Renal cortical epithelial cell (primary cell): ENCODE results near the gene CCDC192. TPM values are rescaled to one million over a fixed set of nuclear protein-coding genes. Genes with fewer than 3 reads are reported as not detected.

Experiments used
- DNase-seq: peaks from one replicate; pipeline ENCODE4 v3.0.0-alpha.2; 2011; ENCODE audit warnings: low read depth
- total RNA-seq: library from RNA; depleted of rRNA; stranded (reverse); fragments of >200 nt; gene quantifications from 2 replicates; pipeline ENCODE4 v1.2.3, GENCODE V29; 2014

CCDC192 gene
- total RNA-seq, 1 donor from 2014 or later: not detected

GRCh38 chr5:127980843-127981242, 277.7 kb downstream of the CCDC192 start:
- DNase-seq: no peak

GRCh38 chr5:127981498-127981897, 278.3 kb downstream of the CCDC192 start:
- DNase-seq: no peak

- DNase-seq: no peak
These were observed 282.7 kb downstream of the CCDC192 start for GRCh38 chr5:127985811-127986325.

- DNase-seq: no peak
These were observed 284.4 kb downstream of the CCDC192 start for GRCh38 chr5:127987354-127988145.

GRCh38 chr5:127988146-127988760, 285.1 kb downstream of the CCDC192 start:
- peak; percentile 80 for DNase-seq

Other genes with a start within 250 kb of the CCDC192 start
- gene PRRC1, start 185.8 kb upstream of the CCDC192 start, total RNA-seq: 48.1 and 70.6 TPM in 2 replicates
- gene CTXN3, start 54.3 kb upstream of the CCDC192 start, total RNA-seq: not detected in 2 replicates